Panc1 (cell line): Measurements from ENCODE around the gene SPPL2C.

Experiments used
- CTCF ChIP-seq: fragments of 450-650 bp; IDR thresholded peaks from 2 replicates; pipeline ENCODE4 v1.5.1; 2017; ENCODE audit warnings: mild to moderate bottlenecking
- POLR2AphosphoS5 ChIP-seq: IDR thresholded peaks from 2 replicates; pipeline ENCODE4 v1.6.1; 2012; ENCODE audit warnings: mild to moderate bottlenecking, low read depth, low read length, moderate library complexity
- REST ChIP-seq, 2 experiments: IDR thresholded peaks; 2 replicates each; pipeline ENCODE4 v1.6.1; 2011 to 2012; ENCODE audit warnings: low read depth in 2 of 2, control low read depth in 1 of 2, low read length in 1 of 2, mild to moderate bottlenecking in 1 of 2, moderate library complexity in 1 of 2; ENCODE audit not compliant: insufficient read depth in 1 of 2

- TF ChIP-seq CTCF (no peak), POLR2AphosphoS5 (no peak), REST (IDR thresholded peaks at IDR 0.05; ENCODE audit: insufficient read depth in 1 of 2, low read depth in 2 of 2, low read length in 1 of 2) (no peak)
Observed at GRCh38 chr17:45848868-45849535, 4.3 kb downstream of the SPPL2C start.
